ENCODE data around the gene AP3S2.
"Not testable (repeated sequence)": the region's sequence is repeated elsewhere in the genome, so short reads cannot be mapped to it uniquely, and the experiment has no call there.

The AP3S2 gene

DNA sequence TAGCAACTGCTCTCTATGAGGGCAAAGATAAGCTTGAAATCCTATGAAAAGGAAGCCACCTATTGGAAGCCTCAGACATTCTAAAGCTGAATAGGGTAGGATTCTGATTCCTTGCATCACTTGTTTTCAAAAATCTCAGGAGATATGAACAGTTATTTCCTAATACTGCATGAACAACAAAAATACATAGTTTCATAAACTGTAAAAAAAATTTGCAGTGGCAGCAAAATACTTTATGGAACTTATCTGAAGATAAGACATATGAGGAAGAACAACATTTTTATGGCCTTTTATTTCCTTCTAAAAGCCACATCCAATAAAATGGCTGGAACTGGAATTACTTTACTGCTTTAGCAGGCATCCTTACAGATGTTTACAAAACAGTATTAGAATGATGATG, 29.9 kb downstream of the AP3S2 start:
- no peak for DNase-seq

- DNase-seq, result no peak
Measured at GRCh38 chr15:89860891-89861290, 32.9 kb downstream of the AP3S2 start.

DNA sequence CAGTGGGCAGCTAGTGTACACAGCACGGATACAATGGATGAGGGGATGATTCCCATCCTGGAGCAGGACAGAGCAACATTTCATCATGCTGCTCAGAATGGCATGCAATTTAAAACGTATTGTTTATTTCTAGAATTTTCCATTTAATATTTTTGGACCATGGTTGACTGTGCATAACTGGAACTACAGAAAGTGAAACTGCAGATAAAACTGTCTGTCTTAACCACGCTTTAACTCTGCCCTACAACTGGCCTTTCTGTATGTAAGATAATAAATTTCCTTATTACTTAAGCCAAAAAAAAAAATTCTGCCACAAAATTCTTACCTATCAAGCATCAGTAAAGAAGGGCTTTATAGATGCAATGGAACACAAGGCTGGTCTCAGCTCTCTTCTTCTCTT, 33.4 kb downstream of the AP3S2 start:
- DNase-seq, result no peak

GRCh38 chr15:89858661-89859458, 34.9 kb downstream of the AP3S2 start:
- DNase-seq, result no peak

- DNase-seq, result no peak
Measured at GRCh38 chr15:89857673-89858072, 36.1 kb downstream of the AP3S2 start.

- DNase-seq, result no peak
Measured at GRCh38 chr15:89855948-89856347, 37.8 kb downstream of the AP3S2 start.

- not testable (repeated sequence) for DNase-seq
Measured at GRCh38 chr15:89854863-89855262, 38.9 kb downstream of the AP3S2 start.

GRCh38 chr15:89852342-89852995, 41.3 kb downstream of the AP3S2 start:
- DNase-seq, result no peak

- DNase-seq, result no peak
Measured at GRCh38 chr15:89851673-89852341, 42.0 kb downstream of the AP3S2 start.

DNA sequence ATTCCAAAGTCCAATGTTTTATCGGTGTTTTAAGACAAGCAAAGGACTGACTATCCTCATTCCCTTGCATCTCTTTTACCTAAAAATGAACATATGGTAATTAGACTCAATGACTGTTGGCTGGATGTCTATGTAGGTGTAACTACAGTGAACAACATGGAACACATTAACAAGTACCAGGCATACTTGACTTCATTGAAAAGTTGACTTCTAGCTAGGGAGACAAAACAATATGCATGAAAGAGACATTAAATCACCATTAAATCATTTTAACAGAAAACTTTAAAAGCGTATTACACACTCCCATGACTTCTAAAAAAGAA, 44.9 kb downstream of the AP3S2 start:
- no peak for DNase-seq

- DNase-seq, result no peak
Measured at GRCh38 chr15:89847101-89847500, 46.7 kb downstream of the AP3S2 start.

- no peak for DNase-seq
Measured at GRCh38 chr15:89845305-89845893, 48.4 kb downstream of the AP3S2 start.

DNA sequence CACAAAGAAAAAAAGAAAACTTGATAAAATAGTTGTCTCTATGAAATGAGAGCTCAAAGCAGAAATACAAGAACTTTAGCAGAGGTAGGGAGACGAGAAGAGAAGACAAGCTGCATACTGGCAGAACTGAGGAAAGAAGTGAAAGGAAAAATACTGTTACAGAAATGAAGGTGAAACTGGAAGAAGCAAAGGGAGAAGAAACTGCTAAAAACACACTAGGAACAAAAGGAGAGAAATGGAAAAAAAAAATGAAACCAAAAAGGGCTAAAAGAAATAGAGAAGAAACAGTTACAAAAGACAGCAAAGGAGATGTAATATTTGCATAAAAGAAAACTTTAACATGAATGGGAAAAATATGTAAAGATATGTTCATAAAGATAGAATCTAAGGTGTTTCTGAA, 51.8 kb downstream of the AP3S2 start:
- DNase-seq, result no peak

GRCh38 chr15:89841306-89841705, 52.5 kb downstream of the AP3S2 start:
- no peak for DNase-seq

GRCh38 chr15:89839167-89839810, 54.5 kb downstream of the AP3S2 start:
- DNase-seq, result no peak

- no peak for DNase-seq
Measured at GRCh38 chr15:89837830-89838178, 56.0 kb downstream of the AP3S2 start.

- DNase-seq, result no peak
Measured at GRCh38 chr15:89837134-89837829, 56.5 kb downstream of the AP3S2 start.

- DNase-seq, result no peak
Measured at GRCh38 chr15:89836267-89837133, 57.3 kb downstream of the AP3S2 start.

DNA sequence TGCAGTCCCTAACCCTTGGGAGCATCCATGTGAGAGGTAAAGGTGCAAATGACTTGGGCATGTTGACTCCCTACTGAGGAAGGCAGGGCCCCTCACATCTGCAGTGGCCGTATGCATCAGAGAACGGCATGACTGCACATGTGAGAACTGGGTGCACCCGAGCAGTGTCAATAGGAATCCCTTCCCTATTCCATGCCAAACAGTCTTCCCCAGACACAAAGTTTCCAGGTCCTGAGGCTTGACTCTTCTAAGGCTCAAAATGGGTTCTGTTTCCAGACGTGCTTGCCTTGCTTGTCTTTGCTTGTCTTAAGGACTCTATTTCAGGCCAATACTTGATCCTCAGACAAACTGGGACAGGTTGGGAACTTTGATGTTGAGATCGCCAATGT, 58.6 kb downstream of the AP3S2 start:
- DNase-seq, result no peak

GRCh38 chr15:89834465-89835175, 59.2 kb downstream of the AP3S2 start:
- not testable (repeated sequence) for DNase-seq

DNA sequence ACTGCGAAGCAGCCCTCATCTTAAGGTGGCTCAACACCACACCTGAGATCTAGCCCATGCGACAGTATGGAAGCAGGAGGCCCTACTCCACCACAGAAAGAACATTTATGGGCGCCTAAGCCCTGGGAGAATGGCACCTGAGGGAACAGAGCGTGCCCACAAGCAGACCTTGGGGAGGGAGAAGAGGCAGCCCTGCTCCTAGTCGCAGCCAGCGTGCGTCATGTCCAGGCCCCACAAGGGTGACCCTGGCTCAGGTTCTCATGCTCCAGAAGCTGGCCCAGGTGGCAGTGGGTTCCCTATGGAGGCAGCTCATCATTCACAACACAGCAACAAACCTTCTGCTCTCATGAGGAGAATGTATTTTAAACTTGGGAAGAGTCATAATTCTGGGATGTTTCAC, 59.8 kb downstream of the AP3S2 start:
- DNase-seq, result no peak
